GM21723 (cell line): ENCODE measurements around the gene PNN.
"Not testable (repeated sequence)": the region's sequence is repeated elsewhere in the genome, so short reads cannot be mapped to it uniquely, and the experiment has no call there.

Experiments used
- ATAC-seq: cut with Tn5 transposase; IDR thresholded peaks from one replicate; pipeline ENCODE4 v1.9.1; 2021; ENCODE audit warnings: mild to moderate bottlenecking, moderate library complexity; ENCODE audit not compliant: unreplicated experiment

PNN gene

DNA sequence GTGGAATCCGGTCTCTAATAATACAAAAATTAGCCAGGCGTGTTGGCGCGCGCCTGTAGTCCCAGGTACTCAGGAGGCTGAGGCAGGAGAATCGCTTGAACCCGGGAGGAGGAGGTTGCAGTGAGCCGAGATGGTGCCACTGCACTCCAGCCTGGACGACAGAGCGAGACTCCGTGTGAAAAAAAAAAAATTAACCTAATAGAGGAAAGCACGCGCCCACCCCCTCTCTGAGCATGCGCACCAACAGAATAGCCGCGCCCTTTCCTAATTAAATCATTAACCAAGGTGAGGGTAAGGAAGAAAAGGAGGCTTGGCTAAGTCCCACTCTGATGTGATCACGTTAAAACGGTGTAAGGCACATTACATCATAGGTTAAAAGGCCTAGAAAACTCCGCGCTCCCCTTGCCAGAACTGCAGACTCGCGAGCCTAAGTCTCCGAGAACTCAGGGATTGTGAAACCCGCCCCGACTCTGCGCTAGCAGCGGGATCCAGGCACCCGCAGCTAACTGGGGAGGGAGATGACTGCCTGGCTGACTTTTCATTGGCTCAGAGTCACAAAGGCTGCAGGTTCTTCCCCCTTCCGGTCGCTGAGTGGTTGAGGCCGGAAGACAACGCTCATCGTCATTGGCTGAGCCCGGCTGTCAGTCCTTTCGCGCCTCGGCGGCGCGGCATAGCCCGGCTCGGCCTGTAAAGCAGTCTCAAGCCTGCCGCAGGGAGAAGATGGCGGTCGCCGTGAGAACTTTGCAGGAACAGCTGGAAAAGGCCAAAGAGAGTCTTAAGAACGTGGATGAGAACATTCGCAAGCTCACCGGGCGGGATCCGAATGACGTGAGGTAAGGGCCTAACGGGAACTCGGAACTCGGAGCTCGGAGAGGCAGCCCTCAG lies at the start of gene PNN:
PNN (plus strand) TSS at position 695 of the 885 bp plus-strand sequence; CDS start at position 721, 26 bp downstream.
- peak; percentile 92 for ATAC-seq

DNA sequence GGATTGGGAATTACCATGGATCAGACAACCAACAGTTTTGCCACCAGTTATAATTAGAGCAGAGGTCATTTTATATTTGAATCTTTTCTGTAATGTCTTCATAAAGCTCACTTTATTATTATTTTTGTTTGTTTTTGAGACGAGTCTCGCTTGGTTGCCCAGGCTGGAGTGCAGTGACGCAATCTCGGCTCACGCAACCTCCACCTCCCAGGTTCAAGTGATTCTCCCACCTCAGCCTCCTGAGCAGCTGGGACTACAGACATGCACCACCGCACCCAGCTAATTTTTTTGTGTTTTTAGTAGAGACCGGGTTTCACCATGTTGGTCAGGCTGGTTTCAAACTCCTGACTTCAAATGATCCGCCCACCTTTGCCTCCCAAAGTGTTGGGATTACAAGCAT lies 37.2 kb upstream of the PNN start:
- ATAC-seq: not testable (repeated sequence)

DNA sequence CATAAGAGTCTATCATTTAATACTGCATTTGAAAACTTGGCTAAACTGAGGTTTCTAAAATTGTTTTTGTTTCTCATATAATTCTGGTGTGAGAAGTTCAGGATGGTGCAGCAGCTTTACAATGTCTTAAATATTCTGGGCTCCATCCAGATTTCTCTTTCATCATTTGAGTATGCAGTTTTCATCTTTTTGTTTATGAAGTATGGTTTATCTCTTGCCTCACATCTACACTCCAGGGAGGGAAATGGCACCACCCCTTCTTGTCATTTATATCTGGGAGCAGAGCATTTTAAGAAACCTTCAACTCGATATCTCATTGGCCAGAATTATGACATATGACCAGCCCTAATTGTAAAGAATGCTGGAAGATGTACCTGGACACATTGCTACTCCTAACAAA lies 36.6 kb upstream of the PNN start:
- no peak for ATAC-seq

DNA sequence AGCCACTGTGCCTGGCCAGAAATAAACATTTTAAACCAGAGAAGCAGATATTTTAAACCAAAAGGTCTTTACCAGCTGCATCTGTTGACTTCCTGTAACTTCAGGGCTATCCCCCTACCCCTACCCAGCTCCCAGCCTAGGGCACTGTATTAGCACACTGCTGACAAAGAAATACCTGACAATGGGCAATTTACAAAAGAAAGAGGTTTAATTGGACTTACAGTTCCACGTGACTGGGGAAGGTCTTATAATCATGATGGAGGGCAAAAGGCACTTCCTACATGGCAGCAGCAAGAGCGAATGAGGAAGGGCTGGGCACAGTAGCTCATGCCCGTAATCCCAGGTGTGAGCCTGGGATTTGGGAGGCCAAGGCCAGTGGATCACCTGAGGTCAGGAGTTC lies 34.9 kb upstream of the PNN start:
- ATAC-seq: no peak

DNA sequence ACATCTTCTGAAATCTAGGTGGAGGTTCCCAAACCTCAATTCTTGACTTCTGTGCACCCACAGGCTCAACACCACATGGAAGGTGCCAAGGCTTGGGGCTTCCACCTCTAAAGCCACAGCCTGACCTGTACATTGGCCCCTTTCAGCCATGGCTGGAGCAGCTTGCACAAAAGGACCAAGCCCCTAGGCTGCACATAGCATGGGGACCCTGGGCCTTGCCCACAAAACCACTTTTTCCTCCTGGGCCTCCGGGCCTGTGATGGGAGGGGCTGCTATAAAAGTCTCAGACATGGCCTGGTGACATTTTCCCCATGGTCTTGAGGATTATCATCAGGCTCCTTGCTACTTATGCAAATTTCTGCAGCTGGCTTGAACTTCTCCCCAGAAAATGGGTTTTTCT lies 33.4 kb upstream of the PNN start:
- ATAC-seq: not testable (repeated sequence)

DNA sequence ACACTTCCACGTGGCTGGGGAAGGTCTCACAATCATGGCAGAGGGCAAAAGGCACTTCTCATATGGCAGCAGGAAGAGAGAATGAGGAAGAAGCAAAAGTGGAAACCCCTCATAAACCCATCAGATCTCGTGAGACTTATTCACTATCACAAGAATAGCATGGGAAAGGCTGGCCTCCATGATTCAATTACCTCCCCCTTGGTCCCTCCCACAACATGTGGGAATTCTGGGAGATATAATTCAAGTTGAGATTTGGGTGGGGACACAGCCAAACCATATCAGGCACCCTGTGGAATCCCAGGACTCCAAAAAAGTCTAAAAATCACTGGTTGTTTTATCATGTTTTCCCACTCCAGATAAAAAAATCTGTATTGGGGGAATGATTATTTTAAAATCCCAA lies 31.8 kb upstream of the PNN start:
- not testable (repeated sequence) for ATAC-seq

DNA sequence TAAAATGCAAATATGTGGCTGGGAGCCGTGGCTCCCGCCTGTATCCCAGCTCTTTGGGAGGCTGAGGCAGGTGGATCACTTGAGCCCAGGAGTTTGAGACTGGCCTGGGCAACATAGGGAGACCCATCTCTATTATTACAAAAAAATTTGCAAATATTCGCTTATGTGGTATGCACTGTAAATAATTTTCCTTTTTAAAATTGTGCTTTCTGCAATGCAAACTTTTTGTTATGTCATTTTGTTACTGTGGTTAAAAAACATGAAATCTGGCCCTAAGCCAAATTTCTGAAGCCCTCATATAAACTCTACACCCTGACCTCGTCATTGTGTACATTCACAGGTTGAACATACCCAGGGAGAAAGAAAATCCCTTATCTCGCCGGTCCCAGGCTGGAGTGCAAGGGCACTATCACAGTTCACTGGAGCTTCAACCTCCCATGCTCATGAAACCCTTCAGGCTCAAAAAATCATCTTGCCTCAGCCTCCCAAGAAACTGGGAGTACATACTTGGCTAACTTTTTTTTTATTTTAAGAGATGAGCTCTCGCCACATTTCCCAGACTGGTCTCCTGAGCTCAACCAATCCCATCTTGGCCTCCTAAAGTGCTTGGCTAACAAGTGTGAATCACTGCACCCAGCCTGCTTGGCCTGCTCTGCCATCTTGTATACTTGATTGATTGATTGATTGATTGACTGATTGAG lies 29.6 kb upstream of the PNN start:
- no peak for ATAC-seq

DNA sequence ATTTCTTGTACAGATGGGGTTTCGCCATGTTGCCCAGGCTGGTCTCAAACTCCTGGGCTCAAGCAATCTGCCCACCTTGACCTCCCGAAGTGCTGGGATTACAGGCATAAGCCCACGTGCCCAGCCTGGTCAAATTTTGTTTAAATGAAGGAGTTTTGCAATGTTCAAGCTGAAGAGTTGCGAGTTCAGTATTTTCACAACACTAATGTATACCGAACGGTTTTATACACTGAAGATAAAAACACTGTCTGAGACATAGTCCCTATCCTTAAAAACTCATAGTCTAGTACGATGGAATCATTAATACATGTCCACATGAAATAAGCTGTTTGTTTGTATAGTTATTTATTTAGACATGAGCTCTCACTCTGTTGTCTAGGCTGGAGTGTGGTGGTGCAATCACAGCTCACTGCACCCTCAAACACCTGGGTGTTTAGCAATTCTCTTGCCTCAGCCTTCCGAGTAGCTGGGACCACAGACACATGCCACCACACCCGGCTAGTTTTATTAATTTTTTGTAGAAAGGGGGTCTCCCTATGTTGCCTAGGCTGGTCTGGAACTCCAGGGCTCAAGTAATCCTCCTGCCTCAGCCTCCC lies 20.4 kb upstream of the PNN start:
- no peak for ATAC-seq

DNA sequence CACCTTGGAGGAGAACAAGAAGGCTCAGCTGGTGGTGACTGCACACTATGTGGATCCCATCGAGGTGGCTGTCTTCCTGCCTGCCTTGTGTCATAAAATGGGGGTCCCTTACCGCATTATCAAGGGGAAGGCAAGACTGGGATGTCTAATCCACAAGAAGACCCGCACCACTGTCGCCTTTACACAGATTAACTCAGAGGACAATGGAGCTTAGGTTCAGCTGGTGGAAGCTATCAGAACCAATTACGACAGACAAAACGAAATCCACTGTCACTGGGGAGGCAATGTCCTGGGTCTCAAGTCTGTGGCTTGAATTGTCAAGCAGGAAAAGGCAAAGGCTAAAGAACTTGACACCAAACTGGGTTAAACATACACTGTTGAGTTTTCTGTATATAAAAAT lies 17.6 kb upstream of the PNN start:
- ATAC-seq: no peak

DNA sequence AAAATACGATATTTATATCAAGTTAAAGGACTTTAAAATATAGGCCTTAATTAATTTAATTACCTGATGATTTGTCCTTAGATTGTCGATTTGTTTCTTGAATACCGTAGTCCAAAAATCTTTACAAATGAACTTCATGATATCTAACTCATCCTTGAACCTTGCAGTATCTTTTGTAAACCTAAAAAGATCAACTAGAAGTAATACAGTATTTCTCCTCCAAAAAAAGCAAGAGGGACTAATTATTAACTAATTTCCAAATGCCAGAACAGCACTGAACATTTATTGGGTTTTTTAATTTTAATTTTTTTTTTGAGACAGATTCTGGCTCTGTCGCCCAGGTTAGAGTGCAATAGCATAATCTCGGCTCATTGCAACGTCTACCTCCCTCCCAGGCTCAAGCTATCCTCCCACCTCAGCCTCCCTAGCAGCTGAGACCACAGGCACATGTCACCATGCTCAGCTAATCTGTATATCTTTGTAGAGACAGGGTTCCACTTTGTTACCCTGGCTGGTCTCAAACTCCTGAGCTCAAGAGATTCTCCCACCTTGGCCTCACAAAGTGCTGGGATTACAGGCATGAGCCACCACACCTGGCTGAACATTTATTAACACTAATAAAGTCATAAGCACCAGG lies 16.7 kb upstream of the PNN start:
- no peak for ATAC-seq

DNA sequence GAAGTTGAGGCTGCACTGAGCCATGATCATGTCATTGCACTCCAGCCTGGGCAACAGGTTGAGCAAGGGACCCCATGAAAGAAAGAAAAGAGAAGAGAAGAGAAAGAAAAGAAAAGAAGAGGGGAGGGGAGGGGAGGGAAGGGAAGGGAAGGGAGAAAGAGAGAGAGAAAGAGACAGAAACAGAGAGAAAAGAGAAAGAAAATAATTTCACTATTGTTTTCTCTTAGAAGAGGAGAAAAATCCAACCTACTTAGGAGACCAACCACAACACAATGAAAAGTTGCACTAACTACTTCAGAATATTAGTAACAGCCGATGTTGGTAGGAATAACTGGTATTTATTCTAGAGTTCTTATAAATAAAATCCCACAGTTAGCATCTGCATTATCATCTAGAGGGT lies 14.6 kb upstream of the PNN start:
- no peak for ATAC-seq

DNA sequence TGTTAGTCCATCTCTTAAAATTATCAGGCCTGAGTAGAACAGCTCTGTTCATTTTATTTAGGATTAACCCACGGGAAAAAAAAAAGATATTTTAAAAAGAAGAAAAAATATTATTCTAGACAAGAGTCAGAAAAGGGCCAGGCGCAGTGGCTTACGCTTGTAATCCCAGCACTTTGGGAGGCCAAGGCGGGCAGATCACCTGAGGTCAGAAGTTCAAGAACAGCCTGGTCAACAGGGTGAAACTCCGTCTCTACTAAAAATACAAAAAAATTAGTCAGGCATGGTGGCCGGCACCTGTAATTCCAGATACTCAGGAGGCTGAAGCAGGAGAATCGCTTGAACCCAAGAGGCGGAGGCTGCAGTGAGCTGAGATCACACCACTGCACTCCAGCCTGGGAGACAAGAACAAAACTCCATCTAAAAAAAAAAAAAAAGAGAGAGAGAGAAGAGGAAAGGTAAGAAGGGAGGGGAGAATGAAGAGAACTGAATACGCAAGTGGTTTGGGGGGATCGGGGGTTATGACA lies 7.2 kb upstream of the PNN start:
- ATAC-seq: not testable (repeated sequence)

DNA sequence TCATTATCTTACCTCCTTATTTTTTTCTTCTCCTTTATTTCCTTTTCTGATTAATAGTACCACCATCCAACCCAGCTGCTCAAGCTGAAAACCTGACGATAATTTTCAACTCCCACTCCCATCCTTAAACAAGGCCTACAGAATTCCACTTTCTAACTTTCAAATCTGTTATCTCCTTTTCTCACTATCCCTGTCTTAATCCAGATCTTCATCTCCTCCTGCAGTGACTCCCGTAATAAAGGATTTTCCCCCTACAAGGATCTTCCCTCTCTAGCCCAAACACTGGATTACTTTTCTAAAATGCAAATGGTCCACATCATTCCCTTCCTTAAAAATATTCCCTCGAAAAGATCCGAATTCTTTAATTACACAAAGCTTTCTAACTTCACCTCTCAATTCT lies 6.5 kb upstream of the PNN start:
- ATAC-seq: no peak

DNA sequence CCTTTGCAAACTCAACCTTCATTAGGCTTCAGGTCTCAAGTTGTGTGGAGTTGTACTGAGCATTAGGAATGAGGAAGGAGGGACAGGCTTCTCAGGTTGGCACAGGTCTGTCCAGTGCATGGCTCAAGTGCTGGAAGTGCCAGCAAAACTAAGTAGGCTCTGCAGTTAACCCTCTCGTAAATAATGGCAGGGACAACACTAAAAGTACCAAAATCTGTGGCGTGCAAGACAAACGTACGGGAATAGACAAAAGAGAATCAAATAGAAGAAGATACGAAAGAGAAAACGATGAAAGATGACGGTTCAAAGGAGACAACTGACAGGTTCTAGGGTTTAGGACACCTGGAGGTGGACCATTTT lies 5.5 kb upstream of the PNN start:
- ATAC-seq: peak; percentile 15

DNA sequence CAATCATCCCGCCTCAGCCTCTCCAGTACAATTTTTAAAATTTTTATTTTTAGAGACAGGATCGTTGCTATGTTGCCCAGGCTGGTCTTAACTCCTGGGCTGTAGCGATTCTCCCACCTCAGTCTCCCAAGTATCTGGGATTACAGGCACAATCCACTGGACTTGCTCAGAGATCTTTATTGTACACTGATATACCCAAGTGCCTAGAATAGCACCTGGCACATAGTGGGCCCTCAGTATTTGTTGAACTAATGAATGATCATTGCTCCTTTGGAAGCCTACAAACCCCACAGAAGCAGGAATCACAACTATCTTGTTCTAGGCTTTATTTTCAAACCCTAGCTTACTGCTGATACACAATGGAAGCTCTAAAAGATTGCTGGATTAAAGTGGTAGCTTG lies 1.9 kb upstream of the PNN start:
- ATAC-seq: no peak

DNA sequence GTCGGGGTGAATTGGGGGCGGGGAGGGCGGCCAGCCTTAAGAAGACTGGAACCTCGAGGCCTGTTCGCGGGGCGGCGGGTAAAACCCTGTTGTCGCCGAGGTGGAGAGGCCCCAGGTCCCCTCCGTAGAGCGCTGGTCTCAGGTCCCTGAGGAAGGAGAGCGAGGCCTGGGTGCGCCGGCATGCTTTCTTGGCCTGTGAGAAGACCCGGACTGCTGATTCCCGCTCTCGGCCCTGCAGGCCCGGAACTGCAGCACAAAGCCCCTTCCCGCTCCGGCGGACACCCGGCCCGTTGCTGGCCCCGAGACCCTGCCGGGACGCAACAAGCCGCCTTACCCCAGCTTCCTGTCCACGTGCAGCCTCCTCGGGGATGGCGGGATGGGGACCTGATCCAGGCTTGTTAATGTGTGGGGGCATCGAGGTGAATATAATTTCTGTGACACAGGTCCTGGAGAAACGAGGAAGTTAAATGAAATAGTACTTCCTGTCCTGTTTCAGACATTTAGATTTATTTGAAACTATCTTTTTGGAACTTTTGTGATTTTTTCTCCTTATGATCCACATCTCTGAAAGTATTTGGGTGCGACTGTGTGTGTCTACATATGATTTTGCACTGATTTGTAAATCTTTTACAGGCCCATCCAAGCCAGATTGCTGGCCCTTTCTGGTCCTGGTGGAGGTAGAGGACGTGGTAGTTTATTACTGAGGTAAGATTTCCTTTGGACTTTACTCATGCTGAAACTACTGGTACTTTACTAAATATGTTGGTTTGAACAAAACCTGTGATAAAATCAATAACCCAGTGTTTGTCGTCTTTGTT lies 600 bp downstream of the PNN start:
- ATAC-seq: peak; percentile 12

DNA sequence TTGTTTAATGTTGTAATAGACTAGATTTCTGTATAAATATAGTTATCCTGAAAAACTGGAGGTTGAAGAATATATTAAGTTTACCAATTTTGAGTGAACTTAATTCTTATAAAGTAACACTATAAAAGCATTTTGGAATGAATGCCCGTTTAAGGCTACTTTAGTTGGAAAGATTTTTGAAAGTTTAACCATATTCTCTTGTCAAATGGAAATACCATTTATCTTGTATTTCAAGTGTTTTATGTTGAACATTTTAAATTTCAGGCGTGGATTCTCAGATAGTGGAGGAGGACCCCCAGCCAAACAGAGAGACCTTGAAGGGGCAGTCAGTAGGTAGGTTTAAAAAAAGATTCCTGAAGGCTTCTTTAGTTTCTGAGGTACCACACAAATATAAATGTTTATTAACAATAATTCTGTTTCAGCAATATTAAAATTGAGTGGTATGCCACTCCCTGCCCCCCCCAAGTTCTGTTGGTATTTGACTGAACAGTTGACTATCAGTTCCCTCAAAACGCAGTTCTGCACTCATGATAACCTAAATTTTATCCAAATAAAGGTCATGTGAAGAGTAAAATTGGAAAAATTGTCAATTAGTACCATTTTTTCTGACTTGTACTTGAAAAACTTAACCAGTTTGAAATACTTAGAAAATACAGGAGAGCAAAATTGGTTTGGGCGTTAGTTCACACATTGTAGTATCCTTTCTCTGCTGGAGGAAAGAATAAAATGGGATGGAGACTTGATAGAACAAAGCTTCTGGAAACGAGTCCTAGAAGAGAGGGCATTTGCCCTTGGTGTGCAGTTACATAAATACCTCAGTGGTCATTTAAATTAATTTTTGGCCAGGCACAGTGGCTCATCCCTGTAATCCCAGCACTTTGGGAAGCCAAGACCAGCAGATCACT lies 1.5 kb downstream of the PNN start:
- no peak for ATAC-seq

DNA sequence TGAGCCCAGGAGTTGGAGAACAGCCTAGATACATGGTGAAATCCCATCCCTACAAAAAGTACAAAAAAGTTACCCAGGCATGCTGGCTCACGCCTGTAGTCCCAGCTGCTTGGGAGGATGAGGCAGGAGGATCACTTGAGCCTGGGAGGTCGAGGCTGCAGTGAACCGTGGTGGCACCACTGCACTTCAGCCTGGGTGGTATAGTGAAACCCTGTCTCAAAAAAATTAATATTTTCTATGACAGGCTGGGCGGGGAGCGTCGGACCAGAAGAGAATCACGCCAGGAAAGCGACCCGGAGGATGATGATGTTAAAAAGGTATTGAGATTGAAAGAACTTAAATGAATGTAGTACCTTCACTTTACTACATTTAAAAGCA lies 2.1 kb downstream of the PNN start:
- ATAC-seq: no peak

DNA sequence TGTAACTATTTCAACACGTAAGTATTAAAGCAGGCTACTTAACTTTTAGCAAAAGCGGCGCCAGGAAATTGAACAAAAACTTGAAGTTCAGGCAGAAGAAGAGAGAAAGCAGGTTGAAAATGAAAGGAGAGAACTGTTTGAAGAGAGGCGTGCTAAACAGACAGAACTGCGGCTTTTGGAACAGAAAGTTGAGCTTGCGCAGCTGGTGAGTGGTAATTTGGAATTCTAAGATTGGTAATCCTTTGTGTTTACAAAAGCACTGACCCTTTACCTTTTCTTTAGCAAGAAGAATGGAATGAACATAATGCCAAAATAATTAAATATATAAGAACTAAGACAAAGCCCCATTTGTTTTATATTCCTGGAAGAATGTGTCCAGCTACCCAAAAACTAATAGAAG lies 4.0 kb downstream of the PNN start:
- no peak for ATAC-seq
